ENCODE measurements around the gene PSMC6.
"Not testable (repeated sequence)": the region's sequence is repeated elsewhere in the genome, so short reads cannot be mapped to it uniquely, and the experiment has no call there.

Gene PSMC6

DNA sequence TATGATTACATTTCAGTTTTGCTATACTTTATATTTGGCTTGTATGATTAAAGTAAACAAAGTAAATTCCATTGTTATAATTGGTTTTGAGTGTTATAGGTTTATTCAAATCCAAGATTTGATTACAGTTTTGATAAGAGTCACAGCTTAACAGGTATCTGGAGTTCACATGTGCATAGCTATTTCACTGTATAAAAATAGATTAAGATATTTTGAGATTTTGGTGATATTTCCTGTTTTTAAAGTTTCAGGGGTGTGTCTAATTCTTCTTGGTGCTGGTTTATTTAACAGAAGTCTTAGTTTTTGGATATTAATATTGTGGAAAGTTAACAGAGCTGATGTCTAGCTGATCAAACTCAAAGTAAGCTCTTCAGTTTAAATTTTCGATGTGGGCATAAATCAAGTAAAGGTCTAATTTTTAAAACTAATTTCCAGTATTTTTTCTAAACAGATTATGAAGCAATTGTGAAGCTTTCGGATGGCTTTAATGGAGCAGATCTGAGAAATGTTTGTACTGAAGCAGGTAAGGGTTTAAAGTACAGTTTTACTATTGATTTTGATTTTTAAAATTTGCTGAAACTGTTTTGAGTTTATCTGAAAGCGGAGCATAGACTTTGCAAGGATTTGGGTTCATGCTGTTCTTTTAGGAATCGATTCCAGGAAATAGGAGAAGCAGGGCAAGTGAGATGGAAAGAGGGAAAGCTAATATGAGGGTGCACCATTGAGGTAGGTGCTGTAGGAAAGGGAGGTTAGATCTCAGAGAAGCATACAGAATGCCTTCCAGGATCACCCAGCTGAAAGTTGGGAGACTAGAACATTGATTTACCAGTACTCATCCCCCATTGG lies 16.7 kb downstream of the PSMC6 start:
- DNase-seq = no peak

DNA sequence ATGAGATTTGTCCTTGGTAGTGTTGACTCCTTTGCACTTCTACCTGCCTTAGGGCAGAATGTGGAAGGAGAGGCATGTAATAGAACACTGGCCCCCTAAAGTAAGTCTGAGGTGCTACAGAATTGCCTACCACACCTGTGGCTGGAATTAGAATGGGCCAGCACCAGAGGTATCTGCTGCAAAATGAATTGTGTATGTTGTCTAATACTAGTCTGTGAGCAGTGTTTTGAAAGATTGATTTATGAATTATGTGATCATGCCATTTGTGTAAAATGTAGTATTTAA lies 17.3 kb downstream of the PSMC6 start:
- DNase-seq = no peak

DNA sequence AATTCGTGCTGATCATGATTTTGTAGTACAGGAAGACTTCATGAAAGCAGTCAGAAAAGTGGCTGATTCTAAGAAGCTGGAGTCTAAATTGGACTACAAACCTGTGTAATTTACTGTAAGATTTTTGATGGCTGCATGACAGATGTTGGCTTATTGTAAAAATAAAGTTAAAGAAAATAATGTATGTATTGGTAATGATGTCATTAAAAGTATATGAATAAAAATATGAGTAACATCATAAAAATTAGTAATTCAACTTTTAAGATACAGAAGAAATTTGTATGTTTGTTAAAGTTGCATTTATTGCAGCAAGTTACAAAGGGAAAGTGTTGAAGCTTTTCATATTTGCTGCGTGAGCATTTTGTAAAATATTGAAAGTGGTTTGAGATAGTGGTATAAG lies 20.5 kb downstream of the PSMC6 start:
- DNase-seq = not testable (repeated sequence)

DNA sequence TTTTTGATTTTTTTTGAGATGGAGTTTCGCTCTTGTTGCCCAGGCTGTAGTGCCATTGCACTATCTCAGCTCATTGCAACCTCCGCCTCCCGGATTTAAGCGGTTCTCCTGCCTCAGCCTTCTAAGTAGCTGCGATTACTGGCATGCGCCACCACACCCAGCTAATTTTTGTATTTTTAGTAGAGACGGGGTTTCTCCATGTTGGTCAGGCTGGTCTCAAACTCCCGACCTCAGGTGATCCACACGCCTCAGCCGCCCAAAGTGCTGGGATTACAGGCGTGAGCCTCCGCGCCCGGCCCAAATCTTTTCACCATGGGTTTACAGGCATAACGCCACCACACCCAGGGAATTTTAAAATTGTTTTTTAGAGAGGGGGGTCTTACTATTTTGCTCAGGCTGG lies 22.0 kb downstream of the PSMC6 start:
- not testable (repeated sequence) for DNase-seq

DNA sequence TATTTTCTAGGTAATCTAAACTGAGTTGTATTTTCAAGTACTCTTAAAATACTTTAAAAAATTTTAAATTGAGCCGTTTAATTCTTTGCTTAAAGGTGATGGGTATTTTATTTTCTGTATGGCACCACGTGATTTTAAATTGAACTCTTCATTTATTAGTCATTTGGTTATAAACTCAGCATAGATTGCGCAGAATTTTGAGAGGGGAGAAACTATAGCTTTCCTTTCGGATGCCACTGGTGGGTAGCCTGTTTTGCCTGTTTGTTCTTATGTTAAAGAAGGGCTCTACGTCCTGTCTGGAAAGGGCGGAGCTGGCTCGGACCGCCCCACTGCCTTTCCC lies 22.6 kb downstream of the PSMC6 start:
- no peak for DNase-seq

DNA sequence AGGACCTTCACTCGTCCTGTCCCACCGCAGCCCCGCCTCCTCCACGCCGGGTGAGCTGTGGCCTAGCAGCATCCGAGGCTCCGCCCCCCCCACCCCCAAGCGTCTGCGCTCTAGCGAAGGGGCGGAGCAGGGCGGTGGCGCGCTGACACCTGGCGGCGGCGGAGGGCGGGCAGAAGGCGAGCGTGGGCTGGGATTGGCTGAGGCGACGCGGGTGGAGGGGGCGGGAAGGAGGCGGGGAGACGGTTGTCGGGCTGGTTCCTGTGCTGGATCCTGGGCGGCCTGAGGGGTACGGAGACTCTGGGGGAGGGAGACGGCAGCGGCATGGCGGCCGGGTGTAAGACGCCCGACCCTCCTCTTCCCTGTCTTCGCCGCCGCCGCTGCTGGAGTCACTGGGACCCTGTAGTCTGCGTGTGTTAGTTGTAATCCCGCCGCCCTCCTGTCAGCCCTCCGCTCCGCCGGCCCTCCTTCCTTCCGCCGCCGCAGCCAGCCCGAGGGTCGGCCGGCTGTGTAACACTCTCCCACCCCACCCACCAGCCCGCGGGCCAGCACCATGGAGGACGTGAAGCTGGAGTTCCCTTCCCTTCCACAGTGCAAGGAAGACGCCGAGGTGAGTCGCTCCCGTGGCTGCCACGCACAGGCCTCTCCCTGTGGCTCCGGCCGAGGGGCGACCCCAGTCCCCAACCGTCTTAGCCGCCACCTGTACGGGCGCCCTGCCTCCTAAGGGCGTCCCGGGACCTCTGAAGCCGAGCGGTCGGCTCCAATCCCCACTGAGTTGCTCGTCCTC lies 23.1 kb downstream of the PSMC6 start, which contains the start of gene STYX:
STYX (plus strand) TSS at position 242 of the 784 bp plus-strand sequence; CDS start at position 551, 309 bp downstream.
- peak; percentile 96 to 99 for DNase-seq

DNA sequence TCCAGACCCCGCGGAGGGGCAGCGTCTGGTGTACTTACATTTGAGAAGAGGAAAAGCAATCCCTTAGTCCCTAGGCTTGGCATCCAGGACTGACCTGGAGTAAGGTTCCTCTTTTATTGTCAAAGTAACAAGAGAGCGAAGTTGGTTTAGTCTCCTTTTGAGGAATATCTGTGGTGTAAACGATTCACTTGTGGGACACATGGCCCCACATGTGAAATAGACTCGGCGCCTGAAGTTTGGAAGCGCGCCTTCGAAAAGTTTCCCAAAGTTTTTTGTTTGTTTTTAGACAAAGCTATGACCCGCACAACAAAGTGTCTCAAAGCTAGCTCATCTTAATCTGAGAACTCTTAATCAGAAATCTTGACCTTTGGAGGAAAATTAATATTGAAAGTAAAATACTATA lies 23.7 kb downstream of the PSMC6 start:
- DNase-seq = no peak

DNA sequence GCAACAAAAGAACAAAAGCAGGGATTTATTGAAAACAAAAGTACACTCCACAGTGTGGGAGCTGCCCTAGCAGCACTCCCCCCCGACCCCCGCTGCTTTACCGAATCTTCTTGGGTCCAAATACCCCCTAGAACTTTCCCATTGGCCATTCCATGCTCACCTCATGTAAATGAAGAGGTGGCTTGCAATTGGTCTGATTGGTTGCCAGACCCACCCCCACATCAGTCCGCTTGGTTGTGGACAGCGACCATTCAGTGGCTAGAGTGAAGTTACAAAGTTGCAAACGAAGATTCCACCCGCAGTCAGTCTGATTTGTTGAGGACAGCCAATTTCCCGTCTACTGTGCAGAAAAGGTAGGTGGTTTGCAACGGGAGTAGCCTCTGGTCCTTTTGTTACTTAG lies 26.8 kb downstream of the PSMC6 start:
- no peak for DNase-seq

DNA sequence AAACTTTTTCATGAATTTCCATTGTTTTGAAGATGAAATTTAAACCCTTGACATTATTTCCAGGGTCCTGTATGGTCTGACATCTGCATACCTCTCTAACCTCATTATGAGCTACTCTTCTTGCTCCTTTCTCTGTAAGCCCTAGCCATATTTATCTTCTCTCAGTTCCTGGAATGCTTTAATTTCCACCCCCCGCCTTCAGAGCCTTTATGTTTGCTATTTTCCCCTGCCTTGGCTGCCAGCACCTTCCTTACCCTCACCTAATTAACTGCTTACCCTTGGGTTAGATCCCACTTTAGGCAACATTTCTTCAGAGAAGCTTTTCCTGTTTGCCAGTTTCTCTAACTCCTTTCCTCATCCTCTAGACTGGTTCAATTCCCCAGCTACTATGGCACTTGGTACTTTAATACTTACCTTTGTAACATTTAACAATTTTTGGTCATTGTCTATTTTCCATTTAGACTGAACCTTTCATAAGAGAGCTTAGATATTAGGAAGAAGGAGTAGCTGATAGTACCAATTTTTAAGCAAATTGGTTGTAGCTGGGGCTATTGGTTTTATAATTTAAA lies 29.0 kb downstream of the PSMC6 start:
- no peak for DNase-seq

DNA sequence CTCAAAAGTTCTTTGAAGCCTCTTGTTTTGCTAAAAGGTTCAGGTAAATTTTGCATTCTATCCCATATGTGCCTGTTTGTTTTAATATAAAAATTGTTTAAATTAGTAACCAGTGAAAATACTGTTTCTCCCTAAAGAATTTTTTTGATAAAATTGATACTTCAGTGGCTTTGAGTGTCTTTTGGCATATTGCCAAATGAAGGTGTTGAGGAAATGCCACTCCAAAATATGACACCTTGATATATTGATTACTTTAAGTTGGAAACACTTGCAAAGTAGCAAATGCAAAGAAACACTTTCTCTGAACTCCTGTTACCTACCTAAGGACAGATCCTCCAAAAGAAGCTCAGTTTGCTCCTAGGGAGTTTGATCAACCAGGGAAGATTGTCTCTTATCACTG lies 31.4 kb downstream of the PSMC6 start:
- DNase-seq = no peak

DNA sequence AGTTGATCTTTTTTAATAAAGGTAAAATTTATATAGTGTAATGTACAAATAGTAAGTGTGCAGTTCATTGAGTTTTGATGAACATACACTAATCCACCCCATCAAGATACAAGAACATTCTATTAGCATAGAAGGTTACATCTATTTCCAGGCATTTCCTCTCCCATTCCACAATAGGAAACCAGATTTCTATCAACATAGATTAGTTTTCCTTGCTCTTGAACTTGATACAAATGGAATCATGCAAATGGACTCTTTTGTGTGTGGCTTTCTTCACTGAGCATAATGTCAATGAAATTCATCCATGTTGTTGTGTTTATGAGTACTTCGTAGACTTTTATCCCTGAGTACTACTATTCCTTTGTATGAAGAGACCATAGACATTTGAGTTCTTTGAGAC lies 33.8 kb downstream of the PSMC6 start:
- DNase-seq = no peak

DNA sequence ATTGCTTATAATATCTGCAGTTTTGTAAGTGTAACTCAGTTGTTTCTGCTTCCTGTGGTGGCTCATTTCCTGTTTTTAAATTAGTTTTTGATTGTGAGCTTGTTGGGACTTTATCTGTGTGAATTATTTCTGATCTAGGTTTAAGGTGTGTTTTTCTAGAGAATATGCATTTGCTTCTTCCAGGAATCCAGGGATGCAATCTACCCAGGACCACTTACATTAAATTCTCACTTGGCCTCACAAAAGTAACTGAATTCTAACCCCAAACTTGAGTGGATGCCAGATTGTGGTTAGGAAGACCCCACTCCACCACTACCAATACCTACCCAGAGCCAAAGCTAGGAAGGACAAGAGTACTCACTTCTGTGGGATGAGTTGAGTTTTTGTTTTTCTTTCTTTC lies 34.9 kb downstream of the PSMC6 start:
- DNase-seq = no peak

DNA sequence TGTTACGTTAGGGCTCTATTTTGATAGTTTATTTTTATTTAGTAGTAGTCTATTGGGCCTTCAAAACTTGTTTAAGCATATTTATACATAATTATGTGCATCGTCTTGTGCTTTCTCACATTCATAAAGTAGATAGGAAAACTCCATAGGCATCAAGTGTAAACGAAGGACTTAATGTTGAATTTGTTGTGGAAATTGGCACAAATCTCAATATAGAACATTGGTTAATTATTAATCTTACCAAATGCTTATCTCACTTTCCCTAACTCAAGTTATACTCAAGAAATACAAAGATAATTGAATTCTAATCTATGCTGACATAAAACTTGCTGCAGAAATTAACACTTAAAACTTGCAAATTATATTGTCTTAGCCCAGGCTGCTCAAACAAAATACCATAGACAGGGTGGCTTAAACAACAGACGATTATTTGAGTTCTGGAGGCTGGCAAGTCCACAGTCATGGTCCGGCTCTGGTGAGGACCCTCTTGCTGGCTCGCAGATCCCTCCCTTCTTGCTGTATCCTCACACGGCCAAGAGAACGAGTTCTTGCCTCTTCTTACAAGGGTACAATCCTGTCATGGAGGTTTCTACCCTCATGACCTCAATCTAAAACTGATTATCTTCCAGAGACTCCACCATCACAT lies 41.8 kb downstream of the PSMC6 start:
- no peak for DNase-seq

DNA sequence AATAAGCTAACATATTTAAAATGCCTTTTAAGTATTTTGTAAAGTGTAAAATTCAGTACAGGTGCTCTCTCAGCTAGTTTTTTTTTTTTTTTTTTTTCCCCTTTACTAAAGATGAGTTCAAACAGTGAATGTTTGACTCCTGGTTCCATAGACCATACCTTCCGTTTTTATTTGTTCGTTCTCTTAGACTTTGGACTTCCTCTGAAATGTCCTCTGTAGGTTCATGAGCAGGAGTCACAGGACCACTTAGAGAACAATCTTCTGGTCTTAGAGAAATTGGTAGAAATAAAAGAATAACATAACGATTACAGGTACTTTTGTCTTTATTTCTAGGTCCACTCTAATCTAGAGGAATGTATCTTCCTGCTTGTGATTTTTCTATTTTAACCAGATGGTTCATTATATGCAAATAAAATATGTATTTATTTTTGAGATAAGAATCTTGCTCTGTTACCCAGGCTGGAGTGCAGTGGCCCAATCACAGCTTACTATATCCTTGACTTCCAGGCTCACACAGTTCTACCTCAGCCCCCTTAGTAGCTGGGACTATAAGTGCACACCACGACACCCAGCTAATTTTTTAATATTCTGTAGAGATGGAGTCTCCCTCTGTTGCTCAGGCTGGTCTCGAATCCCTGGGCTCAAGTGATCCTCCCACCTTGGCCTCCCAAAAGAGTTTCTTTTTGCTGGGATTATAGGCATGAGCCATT lies 48.8 kb downstream of the PSMC6 start:
- DNase-seq = no peak

DNA sequence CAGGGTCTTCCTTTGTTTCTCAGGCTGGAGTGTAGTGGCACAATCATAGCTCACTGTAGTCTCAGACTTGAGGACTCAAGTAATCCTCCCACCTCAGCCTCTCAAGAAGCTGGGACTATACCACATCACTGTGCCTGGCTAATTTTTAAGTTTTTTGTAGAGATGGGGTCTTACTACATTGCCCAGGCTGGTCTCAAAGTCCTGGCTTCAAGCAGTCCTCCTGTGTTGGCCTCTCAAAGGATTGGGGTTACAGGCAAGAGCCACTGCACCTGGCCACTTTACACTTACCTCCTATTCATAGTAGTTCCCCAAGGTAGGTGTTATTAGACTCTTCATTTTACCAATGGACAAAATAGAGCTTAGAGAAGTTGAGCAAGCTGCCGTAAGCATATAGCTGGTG lies 52.1 kb downstream of the PSMC6 start:
- no peak for DNase-seq

DNA sequence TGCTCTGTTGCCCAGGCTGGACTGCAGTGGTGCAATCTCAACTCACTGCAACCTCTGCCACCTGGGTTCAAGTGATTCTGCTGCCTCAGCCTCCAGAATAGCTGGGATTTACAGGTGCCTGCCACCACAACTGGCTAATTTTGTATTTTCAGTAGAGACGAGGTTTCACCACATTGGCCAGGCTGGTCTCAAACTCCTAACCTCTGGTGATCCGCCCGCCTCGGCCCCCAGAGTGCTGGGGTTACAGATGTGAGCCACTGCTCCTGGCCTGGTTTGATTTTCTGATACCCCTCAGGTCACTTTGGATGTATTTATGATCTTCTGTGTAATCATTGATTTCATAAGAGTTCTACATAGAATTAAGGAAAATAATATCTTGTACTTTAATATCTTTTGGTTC lies 55.9 kb downstream of the PSMC6 start:
- not testable (repeated sequence) for DNase-seq

DNA sequence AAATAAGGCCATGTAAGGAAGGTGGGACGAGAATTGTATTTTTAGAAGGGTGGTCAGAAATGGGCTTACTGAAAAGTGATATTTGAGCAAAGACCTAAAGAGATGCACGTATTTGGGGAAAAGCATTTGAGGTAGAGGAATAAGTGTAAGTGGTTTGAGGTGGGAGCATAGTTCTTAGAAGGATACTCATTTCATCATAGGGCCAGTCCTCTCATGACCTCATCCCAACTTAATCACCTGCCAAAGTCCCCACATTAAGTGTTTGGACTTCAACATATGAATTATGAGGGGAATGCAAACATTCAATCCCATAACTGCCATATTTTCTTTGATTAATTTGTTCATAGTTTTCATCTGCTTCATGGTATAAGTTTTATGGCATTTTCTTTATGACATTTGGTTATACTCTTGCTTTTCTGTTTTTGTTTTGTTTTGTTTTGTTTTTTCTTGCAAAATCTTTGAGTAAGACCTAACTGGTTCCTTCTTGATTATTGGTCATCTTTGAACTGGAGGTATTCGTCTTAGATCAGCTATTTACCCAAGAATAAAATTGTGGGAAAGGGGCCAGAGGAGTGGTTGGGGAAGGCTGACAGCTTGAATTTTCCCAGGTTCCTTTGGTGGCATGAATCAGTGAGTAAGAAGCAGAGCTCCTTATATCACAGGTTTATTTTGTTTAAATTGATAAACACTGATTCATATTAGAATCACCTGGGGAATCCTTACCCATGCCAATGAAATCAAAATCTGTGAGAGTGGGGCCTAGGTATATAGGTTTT lies 60.2 kb downstream of the PSMC6 start:
- no peak for DNase-seq

DNA sequence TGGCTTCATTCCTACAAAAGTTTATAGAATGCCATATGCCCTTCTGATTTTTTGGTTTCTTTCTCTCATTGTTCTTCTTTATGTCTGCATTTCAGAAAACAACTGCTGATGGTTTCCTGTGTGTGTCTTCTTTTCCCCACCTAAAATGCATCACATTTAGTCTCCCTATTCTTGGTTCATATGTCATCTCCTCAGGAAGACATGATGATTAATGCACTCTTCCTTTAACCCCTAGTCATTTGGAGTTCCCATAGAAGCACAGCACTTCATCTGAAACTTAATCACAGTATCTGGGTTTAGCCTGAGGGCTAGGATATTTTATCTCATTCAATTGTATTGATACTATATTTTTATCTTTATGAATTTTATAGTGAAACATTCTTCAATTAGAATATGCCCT lies 62.9 kb downstream of the PSMC6 start:
- DNase-seq = no peak

DNA sequence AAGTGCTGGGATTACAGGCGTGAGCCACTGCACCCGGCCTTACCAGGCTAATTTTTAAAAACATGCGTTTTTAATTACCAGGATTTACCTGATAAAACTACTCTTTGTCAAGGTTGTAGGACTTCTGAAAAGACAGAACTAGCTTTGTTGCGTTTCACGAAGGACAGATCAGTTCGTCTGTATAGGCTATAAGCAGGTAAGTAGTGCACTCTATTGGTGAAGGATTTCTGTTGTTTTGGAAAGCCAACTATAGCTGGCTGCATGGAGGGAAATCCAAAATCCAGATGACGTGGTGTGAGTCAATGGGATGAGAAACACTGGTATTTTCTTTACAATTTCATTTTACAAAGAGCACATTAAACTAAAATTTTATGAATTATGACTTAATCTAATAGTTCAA lies 69.8 kb downstream of the PSMC6 start:
- DNase-seq = no peak

Data from NCI-H187 (cell line).